HG02763 (cell line): ENCODE data around the gene TRIM23.
"Not testable (repeated sequence)": the region's sequence is repeated elsewhere in the genome, so short reads cannot be mapped to it uniquely, and the experiment has no call there.

Experiments
- ATAC-seq: cut with Tn5 transposase; IDR thresholded peaks from one replicate; pipeline ENCODE4 v1.9.1; 2021; ENCODE audit warnings: mild to moderate bottlenecking, moderate library complexity; ENCODE audit not compliant: unreplicated experiment

Gene TRIM23

GRCh38 chr5:65624025-65624570, at the start of gene TRIM23:
TRIM23 (minus strand) TSS chr5:65624333; CDS start chr5:65624274, 59 bp downstream.
- ATAC-seq = peak; percentile 95

GRCh38 chr5:65672796-65673195, 48.7 kb upstream of the TRIM23 start:
- ATAC-seq = no peak

GRCh38 chr5:65668696-65669095, 44.6 kb upstream of the TRIM23 start:
- ATAC-seq = no peak

- no peak for ATAC-seq
Measured at GRCh38 chr5:65663804-65664521, 39.8 kb upstream of the TRIM23 start.

GRCh38 chr5:65654713-65655112, 30.6 kb upstream of the TRIM23 start:
- no peak for ATAC-seq

GRCh38 chr5:65651144-65651543, 27.0 kb upstream of the TRIM23 start:
- no peak for ATAC-seq

- ATAC-seq = no peak
Measured at GRCh38 chr5:65647941-65648340, 23.8 kb upstream of the TRIM23 start.

- no peak for ATAC-seq
Measured at GRCh38 chr5:65646938-65647337, 22.8 kb upstream of the TRIM23 start.

GRCh38 chr5:65640240-65640639, 16.1 kb upstream of the TRIM23 start:
- ATAC-seq = no peak

- no peak for ATAC-seq
Measured at GRCh38 chr5:65630981-65631380, 6.8 kb upstream of the TRIM23 start.

GRCh38 chr5:65625743-65626142, 1.6 kb upstream of the TRIM23 start:
- no peak for ATAC-seq

GRCh38 chr5:65624571-65625555, 730 bp upstream of the TRIM23 start, which contains the start of the genes SHLD3 and TRAPPC13:
SHLD3 (plus strand) TSS chr5:65625027; CDS start chr5:65629588, 4,561 bp downstream.
TRAPPC13 (plus strand) TSS chr5:65625027; CDS start chr5:65625061, 34 bp downstream.
- peak; percentile 73 for ATAC-seq

GRCh38 chr5:65623482-65623881, 651 bp downstream of the TRIM23 start:
- no peak for ATAC-seq

- ATAC-seq = not testable (repeated sequence)
Measured at GRCh38 chr5:65621961-65622360, 2.2 kb downstream of the TRIM23 start.

GRCh38 chr5:65620021-65620420, 4.1 kb downstream of the TRIM23 start:
- ATAC-seq = no peak

GRCh38 chr5:65612298-65612907, 11.7 kb downstream of the TRIM23 start:
- ATAC-seq = no peak

- ATAC-seq = no peak
Measured at GRCh38 chr5:65611524-65611923, 12.6 kb downstream of the TRIM23 start.

GRCh38 chr5:65601761-65602160, 22.4 kb downstream of the TRIM23 start:
- ATAC-seq = not testable (repeated sequence)

GRCh38 chr5:65588694-65589093, 35.4 kb downstream of the TRIM23 start:
- ATAC-seq = no peak

GRCh38 chr5:65577141-65577540, 47.0 kb downstream of the TRIM23 start:
- no peak for ATAC-seq
